ENCODE measurements around the gene BRPF1.

BRPF1 gene

DNA sequence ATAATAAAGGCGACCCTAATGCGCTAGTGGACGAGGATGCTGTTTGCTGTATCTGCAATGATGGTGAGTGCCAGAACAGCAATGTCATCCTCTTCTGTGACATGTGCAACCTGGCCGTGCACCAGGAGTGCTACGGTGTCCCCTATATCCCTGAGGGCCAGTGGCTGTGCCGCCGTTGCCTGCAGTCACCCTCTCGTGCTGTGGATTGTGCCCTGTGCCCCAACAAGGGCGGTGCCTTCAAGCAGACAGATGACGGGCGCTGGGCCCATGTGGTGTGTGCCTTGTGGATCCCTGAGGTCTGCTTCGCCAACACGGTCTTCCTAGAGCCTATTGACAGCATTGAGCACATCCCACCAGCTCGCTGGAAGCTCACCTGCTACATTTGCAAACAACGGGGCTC lies 7.6 kb downstream of the BRPF1 start:
- no peak for DNase-seq

DNA sequence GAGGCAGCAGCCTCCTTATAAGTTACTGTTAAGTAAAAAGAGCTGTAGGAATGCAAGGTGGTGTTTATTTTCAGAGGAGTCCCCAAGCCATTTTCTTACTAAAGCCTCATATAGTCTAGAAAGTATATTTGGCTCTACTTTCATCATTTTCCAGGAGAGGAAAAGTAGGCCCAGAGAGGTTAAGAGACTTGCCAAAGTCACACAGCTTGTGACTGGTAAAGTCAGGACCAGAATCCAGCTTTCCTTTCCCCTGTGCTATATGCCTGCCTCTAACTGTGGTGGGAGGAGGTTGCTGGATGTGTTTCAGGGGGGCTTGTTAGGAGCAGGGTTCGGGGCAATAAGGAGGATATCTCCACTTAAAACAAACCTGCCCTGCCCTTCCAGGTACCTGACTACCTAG lies 11.0 kb downstream of the BRPF1 start:
- DNase-seq = no peak

DNA sequence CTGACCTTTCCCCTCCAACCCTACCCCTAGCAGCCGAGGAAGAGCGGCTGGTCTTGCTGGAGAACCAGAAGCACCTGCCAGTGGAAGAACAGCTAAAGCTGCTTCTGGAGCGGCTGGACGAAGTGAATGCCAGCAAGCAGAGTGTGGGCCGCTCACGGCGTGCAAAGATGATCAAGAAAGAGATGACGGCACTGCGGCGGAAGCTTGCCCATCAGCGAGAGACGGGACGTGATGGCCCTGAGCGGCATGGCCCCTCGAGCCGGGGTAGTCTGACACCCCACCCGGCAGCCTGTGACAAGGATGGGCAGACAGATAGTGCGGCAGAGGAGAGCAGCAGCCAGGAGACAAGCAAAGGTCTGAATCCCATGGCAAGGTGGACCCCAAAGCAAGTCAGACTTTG lies 12.0 kb downstream of the BRPF1 start:
- no peak for DNase-seq

DNA sequence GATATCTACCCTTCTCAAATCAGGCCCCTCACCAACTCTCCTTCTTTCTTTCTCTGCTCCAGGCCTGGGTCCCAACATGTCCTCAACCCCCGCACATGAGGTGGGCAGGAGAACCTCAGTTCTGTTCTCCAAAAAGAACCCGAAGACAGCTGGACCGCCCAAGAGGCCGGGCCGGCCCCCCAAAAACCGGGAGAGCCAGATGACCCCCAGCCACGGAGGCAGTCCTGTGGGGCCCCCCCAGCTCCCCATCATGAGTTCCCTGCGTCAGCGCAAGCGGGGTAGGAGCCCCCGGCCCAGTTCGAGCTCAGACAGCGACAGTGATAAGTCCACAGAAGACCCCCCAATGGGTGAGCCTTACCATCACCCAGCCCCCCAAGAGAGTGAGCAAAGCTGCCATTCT lies 12.6 kb downstream of the BRPF1 start:
- DNase-seq = no peak

DNA sequence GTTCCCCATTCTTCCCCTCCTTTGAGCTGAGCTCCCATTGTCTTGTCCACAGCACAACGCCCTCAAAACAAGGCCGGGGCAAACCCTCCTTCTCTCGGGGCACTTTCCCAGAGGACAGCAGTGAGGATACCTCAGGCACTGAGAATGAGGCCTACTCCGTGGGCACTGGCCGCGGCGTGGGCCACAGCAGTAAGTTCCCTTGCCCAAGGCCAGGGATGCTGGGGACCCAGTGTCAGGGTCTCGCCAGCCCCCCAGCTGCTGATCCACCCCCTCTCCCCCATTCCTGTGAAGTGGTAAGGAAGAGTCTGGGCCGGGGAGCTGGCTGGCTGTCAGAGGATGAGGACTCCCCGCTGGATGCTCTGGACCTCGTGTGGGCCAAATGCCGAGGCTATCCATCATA lies 14.0 kb downstream of the BRPF1 start:
- no peak for DNase-seq

DNA sequence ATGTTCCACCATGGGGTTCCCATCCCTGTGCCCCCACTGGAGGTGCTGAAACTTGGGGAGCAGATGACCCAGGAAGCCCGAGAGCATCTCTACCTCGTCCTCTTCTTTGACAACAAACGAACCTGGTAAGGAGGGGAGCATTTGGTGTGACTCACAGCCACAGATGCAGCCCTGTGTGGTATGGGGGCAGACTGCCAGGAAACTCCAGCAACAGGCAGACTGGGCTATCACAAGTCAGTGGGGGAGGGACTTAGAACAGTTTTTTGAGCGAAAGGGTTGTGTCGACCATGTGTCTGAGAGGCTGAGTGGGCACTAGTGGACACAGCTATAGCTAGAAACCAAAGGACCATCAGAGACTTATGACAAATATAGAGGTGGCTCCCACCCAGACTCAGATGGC lies 14.8 kb downstream of the BRPF1 start:
- DNase-seq = no peak

DNA sequence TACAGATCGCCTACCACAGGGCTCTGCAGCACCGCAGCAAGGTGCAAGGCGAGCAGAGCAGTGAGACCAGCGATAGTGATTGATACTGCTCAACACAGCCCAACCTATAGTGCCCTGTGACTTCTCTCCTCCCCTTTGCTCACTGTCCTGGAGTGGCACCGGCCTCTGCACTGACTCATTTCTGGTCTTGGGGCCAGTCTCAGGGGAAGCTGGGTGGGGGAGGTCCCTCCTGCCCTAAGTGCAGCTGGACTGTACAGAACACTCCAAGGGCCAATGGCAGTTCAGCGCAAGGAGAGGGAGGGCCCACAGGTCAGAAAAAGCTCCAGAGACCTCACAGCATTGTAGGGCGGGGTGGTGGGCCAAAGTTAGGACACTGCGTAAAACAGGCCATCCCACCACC lies 15.7 kb downstream of the BRPF1 start:
- DNase-seq = no peak

DNA sequence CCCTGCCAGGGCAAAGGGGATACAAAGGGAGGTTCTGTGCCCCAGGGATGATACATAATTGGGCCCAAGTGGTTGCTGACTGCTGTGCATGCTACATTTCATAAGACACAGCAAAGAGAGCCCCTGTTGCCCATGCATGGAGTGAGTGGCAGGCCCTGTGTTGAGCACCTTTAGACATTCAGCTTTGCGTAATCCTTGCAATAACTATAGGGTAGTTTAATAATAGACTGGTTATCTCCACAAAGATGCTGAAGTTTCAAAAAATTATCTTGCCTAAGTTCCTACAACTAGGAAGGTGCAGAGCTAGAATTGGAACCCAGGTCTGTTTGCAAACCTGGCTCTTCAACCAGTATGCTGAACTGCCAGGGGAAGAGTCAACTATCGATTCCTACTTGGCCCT lies 16.5 kb downstream of the BRPF1 start:
- DNase-seq = no peak

DNA sequence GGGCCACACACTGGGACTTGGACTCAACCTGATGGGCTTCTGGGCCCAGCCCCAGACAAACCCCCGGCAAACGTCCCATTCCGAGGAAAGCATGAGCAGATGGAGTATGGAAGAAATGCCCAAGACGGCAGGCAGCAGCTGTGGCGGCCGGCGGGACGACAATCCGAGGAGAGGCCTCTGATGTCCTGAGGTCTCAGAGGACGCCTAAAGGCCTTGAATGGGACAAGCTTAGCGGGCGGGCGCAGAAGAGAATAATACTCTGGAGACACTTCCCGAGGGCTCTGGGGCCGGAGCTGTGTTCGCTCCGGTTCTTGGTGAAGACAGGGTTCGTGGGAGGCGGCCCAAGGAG lies 17.7 kb downstream of the BRPF1 start:
- no peak for DNase-seq

DNA sequence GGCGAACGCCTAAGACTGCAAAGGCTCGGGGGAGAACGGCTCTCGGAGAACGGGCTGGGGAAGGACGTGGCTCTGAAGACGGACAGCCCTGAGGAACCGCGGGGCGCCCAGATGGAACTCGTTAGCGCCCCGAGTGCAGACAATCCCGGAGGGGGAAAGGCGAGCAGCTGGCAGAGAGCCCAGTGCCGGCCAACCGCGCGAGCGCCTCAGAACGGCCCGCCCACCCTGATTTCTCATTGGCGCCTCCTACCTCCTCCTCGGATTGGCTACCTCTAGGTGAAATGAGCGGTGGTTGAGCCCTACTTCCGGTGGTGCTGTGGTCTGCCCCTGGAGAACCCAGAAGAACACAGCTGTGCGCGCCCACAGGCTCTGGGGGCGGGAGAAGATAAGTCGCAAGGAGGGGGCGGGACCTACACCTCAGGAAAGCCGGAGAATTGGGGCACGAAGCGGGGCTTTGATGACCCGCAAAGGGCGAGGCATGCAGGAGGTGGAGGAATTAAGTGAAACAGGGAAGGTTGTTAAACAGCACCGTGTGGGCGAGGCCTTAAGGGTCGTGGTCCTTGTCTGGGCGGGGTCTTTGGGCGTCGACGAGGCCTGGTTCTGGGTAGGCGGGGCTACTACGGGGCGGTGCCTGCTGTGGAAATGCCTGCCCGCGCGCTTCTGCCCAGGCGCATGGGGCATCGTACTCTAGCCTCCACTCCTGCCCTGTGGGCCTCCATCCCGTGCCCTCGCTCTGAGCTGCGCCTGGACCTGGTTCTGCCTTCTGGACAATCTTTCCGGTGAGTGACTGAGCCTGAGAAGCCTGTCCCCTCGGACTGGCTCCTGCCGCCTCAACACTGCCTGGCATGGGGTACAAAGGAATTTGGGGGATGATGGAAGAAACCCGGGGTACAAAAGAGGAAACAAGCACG lies 18.4 kb downstream of the BRPF1 start, which contains the start of gene OGG1:
Gene OGG1 (plus strand): TSS at position 308 of the 911 bp plus-strand sequence. CDS start 335 bp downstream, at position 643.
- peak; percentile 93 to 95 for DNase-seq

DNA sequence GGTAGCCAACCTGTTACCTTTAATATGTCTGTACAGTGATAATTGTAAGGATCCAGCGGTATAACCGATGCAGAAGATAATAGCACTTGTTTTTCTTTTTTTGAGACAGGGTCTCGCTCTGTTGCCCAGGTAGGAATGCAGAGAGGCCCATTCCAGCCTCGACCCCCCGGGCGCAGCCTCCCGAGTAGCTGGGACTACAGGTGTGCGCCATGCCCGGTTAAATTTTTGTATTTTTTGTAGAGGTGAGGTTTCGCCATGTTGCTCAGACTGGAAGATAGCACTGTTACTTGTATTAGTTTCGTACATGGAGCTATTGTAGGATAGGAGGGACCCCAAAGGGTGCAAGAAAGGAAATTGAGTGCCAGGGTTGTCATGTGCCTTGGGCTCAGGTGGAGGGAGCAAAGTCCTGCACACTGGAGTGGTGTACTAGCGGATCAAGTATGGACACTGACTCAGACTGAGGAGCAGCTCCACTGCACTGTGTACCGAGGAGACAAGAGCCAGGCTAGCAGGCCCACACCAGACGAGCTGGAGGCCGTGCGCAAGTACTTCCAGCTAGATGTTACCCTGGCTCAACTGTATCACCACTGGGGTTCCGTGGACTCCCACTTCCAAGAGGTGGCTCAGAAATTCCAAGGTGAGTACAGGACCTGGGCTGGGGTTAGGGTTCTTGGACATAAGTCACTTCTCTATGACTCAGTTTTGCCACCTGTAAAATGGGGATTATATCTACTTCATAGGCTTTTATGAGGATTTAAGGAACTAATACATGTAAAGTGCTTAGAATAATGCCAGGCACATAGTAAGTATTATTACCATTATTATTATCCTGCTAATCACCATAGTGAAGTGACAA lies 19.2 kb downstream of the BRPF1 start:
- no peak for DNase-seq

DNA sequence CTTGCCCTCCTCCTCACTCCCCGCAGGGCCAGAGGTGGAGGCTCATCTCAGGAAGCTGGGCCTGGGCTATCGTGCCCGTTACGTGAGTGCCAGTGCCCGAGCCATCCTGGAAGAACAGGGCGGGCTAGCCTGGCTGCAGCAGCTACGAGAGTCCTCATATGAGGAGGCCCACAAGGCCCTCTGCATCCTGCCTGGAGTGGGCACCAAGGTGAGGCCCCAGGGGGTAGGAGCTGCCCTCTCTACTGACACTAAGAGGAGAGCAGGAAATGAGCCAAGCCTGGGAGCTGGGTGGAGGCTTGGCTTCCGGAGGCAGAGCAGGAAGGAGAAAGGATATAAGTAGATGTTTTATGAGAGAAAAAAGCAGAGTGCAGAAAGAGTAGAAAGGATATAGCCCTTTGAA lies 23.1 kb downstream of the BRPF1 start:
- DNase-seq = no peak

DNA sequence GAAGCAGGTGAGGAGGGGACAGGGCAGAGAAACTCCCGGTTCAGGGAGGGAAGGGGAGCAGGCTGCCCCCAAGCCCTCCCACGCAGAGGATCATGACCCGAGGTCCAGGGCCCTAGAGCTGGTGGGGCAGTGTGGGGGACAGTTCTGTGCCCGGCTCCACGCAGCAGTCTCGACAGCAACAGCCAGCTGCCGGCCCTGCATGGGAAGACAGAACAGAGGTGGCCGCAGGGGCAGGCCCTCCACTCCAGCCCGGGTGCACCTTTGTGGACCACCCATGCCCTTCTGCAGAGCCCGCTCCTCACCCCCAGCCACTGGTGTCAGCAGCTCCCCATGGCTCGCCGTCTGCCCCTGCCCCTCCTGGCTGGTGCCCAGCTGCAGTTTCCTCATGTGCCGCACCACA lies 25.9 kb downstream of the BRPF1 start:
- DNase-seq = no peak

DNA sequence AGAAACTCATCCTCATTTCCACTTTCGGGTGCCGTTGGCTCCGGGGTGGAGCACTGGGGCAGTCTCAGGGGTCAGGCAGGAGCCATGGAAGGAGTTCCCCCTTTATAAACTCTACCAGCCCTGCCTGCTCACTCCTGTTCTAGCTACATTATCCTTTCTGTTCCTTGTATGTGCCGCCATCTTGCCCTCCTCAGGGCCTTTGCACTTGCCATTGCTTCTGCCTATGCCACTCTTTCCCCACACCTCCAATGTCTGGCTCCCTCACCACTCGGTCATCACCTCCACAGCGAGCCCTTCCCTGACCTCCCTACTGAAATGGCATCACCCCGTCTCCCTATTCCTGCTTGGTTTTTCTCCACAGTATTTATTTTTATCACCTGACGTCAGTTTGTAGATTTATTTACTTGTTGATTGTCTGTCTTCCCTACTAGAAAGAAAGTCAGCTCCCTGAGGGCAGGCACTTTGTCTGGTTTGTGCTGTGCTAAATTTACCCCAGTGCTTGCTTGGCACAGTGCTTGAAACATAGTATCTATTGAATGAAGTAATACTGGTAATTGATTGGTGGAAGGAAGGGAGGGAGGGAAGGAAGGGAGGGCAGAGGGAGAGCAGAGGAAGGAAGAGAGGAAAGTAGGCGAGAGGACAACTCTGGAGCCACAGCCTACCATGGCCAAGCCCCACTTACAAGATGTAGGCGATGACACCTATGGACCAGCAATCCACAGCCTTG lies 29.4 kb downstream of the BRPF1 start:
- no peak for DNase-seq

DNA sequence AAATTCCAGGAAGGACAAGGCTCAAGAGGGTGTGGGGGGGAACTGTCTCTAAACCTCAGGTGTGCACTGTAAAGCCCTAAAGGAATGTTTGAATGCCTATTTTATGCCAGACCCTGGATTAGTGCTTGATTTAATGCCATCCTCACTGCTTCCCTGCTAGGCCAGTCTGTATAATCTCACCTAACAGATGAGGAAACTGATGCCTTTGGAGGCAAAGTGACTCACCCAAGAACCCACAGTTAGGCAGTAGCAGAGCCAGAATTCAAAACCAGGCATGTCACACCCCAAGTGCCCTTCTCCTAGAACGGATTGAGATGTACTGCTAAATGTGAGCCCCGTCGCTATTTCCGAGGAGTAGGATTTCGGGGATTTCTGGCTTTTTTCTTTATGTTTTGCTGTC lies 30.4 kb downstream of the BRPF1 start:
- DNase-seq = no peak

DNA sequence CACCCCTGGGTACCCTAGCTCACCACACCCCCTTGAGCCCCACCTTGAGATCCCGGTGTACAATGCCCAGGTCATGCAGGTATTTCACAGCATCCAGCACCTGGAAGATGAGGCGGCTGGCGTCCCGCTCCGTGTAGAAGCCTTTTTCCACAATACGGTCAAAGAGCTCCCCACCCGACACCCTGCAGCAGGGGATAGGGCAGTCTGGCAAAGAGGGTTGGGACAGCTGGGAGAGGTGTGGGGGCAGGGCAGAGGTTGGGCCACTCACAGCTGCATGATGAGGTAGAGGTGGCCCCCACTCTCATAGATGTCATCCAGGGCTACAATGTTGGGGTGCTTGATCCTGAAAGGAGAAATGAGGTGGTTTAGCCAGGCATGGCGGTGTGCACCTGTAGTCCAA lies 31.3 kb downstream of the BRPF1 start:
- DNase-seq = no peak

DNA sequence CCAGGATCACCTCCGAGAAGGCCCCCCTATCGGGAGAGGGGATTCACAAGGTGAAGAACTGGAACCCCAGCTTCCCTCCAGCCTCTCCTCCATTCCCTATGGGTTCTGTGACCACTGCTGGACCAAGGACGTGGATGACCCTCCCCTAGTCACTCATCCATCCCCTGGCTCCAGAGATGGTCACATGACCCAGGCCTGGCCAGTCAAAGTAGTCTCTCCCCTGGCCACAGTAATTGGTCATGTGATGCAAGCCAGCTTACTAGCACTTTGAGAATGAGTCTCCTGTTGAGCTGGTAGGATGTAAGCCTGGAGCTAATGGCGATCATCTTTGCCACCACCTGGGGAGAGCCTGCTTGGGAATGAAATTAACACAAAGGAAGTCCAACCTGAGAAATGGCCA lies 34.3 kb downstream of the BRPF1 start:
- no peak for DNase-seq

DNA sequence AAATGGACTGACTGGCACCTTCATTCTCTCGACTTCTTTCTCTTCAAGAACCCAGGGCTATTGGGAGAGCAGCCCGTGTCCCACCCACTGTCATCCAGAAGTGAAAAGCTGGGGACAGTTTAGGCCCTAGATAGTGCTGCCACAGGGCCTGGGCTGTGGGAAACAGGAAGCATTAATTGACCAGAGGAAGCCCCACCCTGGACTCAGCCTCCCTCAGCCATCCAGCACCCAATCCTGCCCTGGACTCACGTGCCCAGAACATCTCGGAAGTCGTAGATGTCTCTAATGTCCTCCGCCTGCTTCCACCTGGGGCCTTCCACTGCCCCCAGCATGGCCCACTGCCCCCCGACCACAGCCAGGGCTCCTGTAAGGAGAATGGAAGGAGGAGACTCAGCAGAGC lies 35.9 kb downstream of the BRPF1 start:
- no peak for DNase-seq

DNA sequence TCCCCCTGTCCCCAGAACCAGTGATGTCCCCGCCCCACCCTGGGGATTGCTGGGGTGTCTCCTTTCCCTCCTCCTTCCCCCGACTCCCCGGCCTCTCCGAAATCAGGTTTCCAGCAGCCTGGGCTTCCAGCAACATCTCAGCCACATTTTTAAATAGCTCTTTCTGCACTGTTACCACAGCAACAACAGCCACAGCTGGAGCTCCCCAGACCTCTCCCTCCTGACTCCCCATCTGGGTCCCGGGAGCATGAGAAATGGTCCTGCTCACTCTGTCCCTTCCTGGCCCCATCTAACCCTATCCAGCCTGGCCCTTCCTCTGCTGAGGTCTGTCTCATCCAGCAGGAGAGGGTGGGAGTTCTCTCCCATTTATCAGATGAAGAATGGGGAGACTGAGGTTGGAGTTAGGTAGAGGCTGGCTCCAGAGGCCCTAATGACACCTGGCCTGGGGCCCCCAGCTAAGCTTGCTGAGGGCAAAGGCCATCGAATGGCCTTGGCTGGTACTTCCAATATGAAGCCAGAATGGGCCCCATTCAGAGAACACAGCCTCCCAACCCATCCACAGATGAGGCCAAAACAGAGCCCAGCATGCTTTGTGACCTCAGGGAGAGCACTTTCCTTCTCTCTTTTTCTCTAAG lies 36.7 kb downstream of the BRPF1 start:
- no peak for DNase-seq

DNA sequence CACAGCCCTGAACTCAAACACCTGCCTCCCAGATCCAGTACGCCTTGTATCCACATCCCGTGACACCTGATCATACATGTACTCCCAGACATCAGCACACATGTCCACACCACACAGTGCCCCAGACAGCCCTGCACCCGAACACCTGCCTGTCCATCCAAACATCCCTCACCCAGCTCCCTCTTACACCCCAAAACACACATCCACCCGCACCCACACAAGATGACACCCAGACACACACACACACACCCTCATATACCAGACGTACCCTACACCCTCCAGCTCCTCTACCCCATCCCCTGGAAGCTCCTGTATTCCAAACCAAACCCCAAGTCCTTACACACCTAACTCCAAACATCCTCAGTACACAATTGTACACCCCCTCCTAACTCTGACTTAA lies 37.5 kb downstream of the BRPF1 start:
- no peak for DNase-seq

DNA sequence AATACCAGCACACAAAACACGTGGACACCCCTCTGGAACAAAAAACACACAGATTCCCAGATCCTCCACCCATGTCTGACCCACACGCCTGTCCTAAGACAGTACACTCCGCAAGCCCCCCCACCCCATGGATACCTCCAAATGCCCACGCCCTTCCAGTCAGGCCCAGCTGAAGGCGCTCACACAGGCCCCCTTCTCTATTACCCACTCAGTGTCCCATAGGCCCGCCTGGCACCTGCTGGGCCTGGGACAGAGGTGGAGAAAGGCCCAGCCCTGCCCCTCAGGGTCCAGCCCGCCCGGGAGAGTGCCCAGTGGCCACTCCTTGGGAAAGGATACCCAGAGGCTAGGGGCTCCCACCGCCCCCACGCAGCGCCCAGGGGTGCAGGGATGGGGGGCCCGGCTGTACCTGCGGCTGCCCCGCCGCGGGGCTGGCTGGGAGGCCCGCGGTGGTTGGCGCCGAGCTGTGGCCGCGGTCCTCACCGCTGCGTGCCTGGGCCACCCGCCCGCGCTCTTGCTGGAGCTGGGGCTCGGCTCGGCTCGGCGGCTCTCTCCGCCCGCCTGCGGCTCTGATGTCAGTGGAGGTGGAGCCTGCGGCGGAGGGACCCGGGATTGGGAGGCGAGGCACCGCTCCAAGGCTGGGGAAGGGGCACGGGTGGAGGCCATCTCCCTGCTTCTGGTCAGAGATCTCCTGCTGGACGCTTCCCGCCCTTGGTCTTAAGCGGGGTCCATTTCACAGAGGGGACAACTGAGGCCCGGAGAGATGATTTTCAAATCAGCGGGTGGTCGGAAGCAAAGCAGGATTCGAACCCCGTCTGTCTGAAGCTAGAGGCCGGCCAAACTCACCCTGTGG lies 38.1 kb downstream of the BRPF1 start, which contains the start of gene CAMK1:
Gene CAMK1 (minus strand): TSS at position 522 of the 850 bp plus-strand sequence. CDS start 2,198 bp downstream, outside the sequence.
- DNase-seq = peak; percentile 44 to 51
